H9 (cell line): ENCODE results near the gene LSMEM2. TPM values are rescaled to one million over a fixed set of nuclear protein-coding genes. Genes with fewer than 3 reads are reported as not detected.
A peak's percentile ranks its signal among the peaks of the same experiment; 100 is the strongest.

Experiments used
- DNase-seq: peaks from one replicate; pipeline ENCODE4 v3.0.0-alpha.2; 2017
- H2AFZ ChIP-seq: one replicate; pipeline ENCODE4 v1.6.1; 2013; ENCODE audit warnings: mild to moderate bottlenecking, low read length, control low read depth, moderate library complexity
- H2AK5ac ChIP-seq: 2 replicates; pipeline ENCODE4 v1.6.1; 2013; ENCODE audit warnings: low read length, control low read depth, mixed read lengths; ENCODE audit not compliant: insufficient read length
- H2BK120ac ChIP-seq: one replicate; pipeline ENCODE4 v1.6.1; 2013; ENCODE audit warnings: low read depth, mild to moderate bottlenecking, low read length, control low read depth, inconsistent platforms; ENCODE audit not compliant: poor library complexity, severe bottlenecking
- H2BK12ac ChIP-seq: 2 replicates; pipeline ENCODE4 v1.6.1; 2013; ENCODE audit warnings: low read length, control low read depth, mixed read lengths, low read depth; ENCODE audit not compliant: insufficient read length
- H2BK15ac ChIP-seq: 2 replicates; pipeline ENCODE4 v1.6.1; 2013; ENCODE audit warnings: low read depth, low read length, control low read depth
- H2BK20ac ChIP-seq: one replicate; pipeline ENCODE4 v1.6.1; 2013; ENCODE audit warnings: low read depth, mild to moderate bottlenecking, low read length, control low read depth, inconsistent platforms; ENCODE audit not compliant: poor library complexity, severe bottlenecking
- H2BK5ac ChIP-seq: 2 replicates; pipeline ENCODE4 v1.6.1; 2013; ENCODE audit warnings: low read length, control low read depth, mixed read lengths; ENCODE audit not compliant: insufficient read length
- H3K14ac ChIP-seq: 2 replicates; pipeline ENCODE4 v1.6.1; 2013; ENCODE audit warnings: low read length, control low read depth; ENCODE audit not compliant: insufficient read depth
- H3K18ac ChIP-seq: 2 replicates; pipeline ENCODE4 v1.6.1; 2013; ENCODE audit warnings: low read depth, mild to moderate bottlenecking, mixed read lengths, low read length, control low read depth; ENCODE audit not compliant: insufficient read length
- H3K23ac ChIP-seq: 2 replicates; pipeline ENCODE4 v1.6.1; 2013; ENCODE audit warnings: low read length, control low read depth, mixed read lengths, low read depth; ENCODE audit not compliant: insufficient read length
- H3K23me2 ChIP-seq: 2 replicates; pipeline ENCODE4 v1.6.1; 2013; ENCODE audit warnings: low read depth, mild to moderate bottlenecking, mixed read lengths, low read length, control low read depth; ENCODE audit not compliant: insufficient read length, poor library complexity, severe bottlenecking
- H3K27ac ChIP-seq: 2 replicates; pipeline ENCODE4 v1.5.1; 2013; ENCODE audit warnings: low read length, control low read depth, mixed read lengths, low read depth; ENCODE audit not compliant: insufficient read length
- H3K27me3 ChIP-seq: 2 replicates; pipeline ENCODE4 v1.6.1; 2013; ENCODE audit warnings: low read length, control low read depth, inconsistent platforms; ENCODE audit not compliant: insufficient read depth
- H3K4ac ChIP-seq: 2 replicates; pipeline ENCODE4 v1.6.1; 2013; ENCODE audit warnings: low read depth, mild to moderate bottlenecking, control low read depth, inconsistent platforms, low read length, moderate library complexity
- H3K4me1 ChIP-seq: 2 replicates; pipeline ENCODE4 v1.6.1; 2013; ENCODE audit warnings: low read length, control low read depth, inconsistent platforms; ENCODE audit not compliant: insufficient read depth
- H3K4me2 ChIP-seq: 2 replicates; pipeline ENCODE4 v1.6.1; 2013; ENCODE audit warnings: low read length, control low read depth, mixed read lengths; ENCODE audit not compliant: insufficient read length, insufficient read depth
- H3K56ac ChIP-seq: 2 replicates; pipeline ENCODE4 v1.6.1; 2013; ENCODE audit warnings: low read depth, mild to moderate bottlenecking, mixed read lengths, low read length, control low read depth; ENCODE audit not compliant: insufficient read length
- H3K79me1 ChIP-seq: 2 replicates; pipeline ENCODE4 v1.6.1; 2013; ENCODE audit warnings: low read depth, mild to moderate bottlenecking, moderate library complexity, low read length, control low read depth, inconsistent platforms; ENCODE audit not compliant: insufficient read depth, poor library complexity, severe bottlenecking
- H3K79me2 ChIP-seq: 2 replicates; pipeline ENCODE4 v1.6.1; 2013; ENCODE audit warnings: low read length, control low read depth, inconsistent platforms; ENCODE audit not compliant: insufficient read depth
- H3K9ac ChIP-seq: 2 replicates; pipeline ENCODE4 v1.6.1; 2013; ENCODE audit warnings: low read length, control low read depth, mixed read lengths; ENCODE audit not compliant: insufficient read length; ENCODE audit errors: extremely low read depth
- H3K9me3 ChIP-seq: one replicate; pipeline ENCODE4 v1.6.1; 2013; ENCODE audit warnings: low read depth, low read length, inconsistent platforms; ENCODE audit not compliant: control insufficient read depth
- H3T11ph ChIP-seq: one replicate; pipeline ENCODE4 v1.6.1; 2013; ENCODE audit warnings: mild to moderate bottlenecking, low read length, control low read depth, inconsistent platforms
- H4K20me1 ChIP-seq: one replicate; pipeline ENCODE4 v1.6.1; 2013; ENCODE audit not compliant: control insufficient read depth, insufficient read length, insufficient read depth
- H4K5ac ChIP-seq: 2 replicates; pipeline ENCODE4 v1.6.1; 2013; ENCODE audit warnings: low read depth, mild to moderate bottlenecking, mixed read lengths, low read length, control low read depth; ENCODE audit not compliant: insufficient read length
- H4K8ac ChIP-seq: replicated peaks from 2 replicates; pipeline ENCODE4 v1.6.1; 2013; ENCODE audit warnings: low read length, control low read depth, mixed read lengths, low read depth; ENCODE audit not compliant: insufficient read length
- H4K91ac ChIP-seq: 2 replicates; pipeline ENCODE4 v1.6.1; 2013; ENCODE audit warnings: low read depth, mild to moderate bottlenecking, moderate library complexity, mixed read lengths, low read length, control low read depth; ENCODE audit not compliant: insufficient read length
- H3K27ac Mint-ChIP-seq, 3 experiments: 2 replicates in 2 of 3; 3 replicates in 1 of 3; pipeline ENCODE4 v1.8.0; 2020 to 2021; ENCODE audit warnings: mixed read lengths in 3 of 3, mild to moderate bottlenecking in 1 of 3, moderate library complexity in 1 of 3
- H3K27me3 Mint-ChIP-seq: 2 replicates; pipeline ENCODE4 v1.8.0; 2021; ENCODE audit warnings: low read depth, mild to moderate bottlenecking, moderate library complexity, mixed read lengths
- H3K36me3 Mint-ChIP-seq, 3 experiments: 2 replicates in 2 of 3; 3 replicates in 1 of 3; pipeline ENCODE4 v1.8.0; 2020 to 2021; ENCODE audit warnings: low read depth in 3 of 3, mixed read lengths in 3 of 3; ENCODE audit not compliant: insufficient read depth in 1 of 3
- H3K4me1 Mint-ChIP-seq, 2 experiments: 2 replicates each; pipeline ENCODE4 v1.8.0; 2020; ENCODE audit warnings: mixed read lengths in 2 of 2
- H3K4me3 Mint-ChIP-seq, 2 experiments: 2 replicates in 1 of 2; 3 replicates in 1 of 2; pipeline ENCODE4 v1.8.0; 2020 to 2021; ENCODE audit warnings: mild to moderate bottlenecking in 2 of 2, mixed read lengths in 2 of 2, moderate library complexity in 1 of 2
- H3K9me3 Mint-ChIP-seq, 2 experiments: 2 replicates in 1 of 2; 3 replicates in 1 of 2; pipeline ENCODE4 v1.8.0; 2020; ENCODE audit warnings: mild to moderate bottlenecking in 2 of 2, mixed read lengths in 2 of 2, moderate library complexity in 1 of 2
- CTCF ChIP-seq: fragments of 200-600 bp; sonication (generic); conservative IDR thresholded peaks from 3 replicates; pipeline ENCODE4 v1.8.0; 2021; ENCODE audit warnings: antibody characterized with exemption, mild to moderate bottlenecking
- WGBS: extraction: QIAGEN DNeasy Blood & Tissue Kit; methylation state at CpG from one replicate; pipeline ENCODE4 v1.1.7; 2013; ENCODE audit warnings: missing lambda C conversion rate, low lambda C conversion rate, mixed read lengths; ENCODE audit not compliant: insufficient read length; ENCODE audit errors: extremely low coverage; 5-methylcytosine and 5-hydroxymethylcytosine counted together
- total RNA-seq: library from RNA; stranded (reverse); gene quantifications from 2 replicates; pipeline ENCODE4 v1.2.1, GENCODE V29; 2021

Gene LSMEM2
- total RNA-seq, 1 experiment from 2014 or later, result 0.50 TPM

GRCh38 chr3:50237133-50237651 is 41.7 kb upstream of the LSMEM2 start:
- peaks cover 2 to 7% (median 4%) of the 10 kb centered on the region in 3 experiments; a peak in 2 of 7 replicates for H3K36me3 Mint-ChIP-seq
- H2BK15ac ChIP-seq, result no peak overlapping the region
- no peaks in the 10 kb centered on the region for H3K27me3 ChIP-seq
- no peak overlapping the region for H3K23ac ChIP-seq
- no peaks in the 10 kb centered on the region for H4K20me1 ChIP-seq
- H3K4ac ChIP-seq, result no peak overlapping the region
- H3T11ph ChIP-seq, result no peak overlapping the region
- no CpG with 5 or more reads among the region's 7 CpGs for WGBS
- no peak overlapping the region for H2BK20ac ChIP-seq
- H3K79me1 ChIP-seq, result peaks cover 6% of the 10 kb centered on the region
- H3K14ac ChIP-seq, result peak overlapping the region; percentile 18; the same call in 1 of the 2 replicates
- no peak overlapping the region for H2BK120ac ChIP-seq
- H3K56ac ChIP-seq, result no peak overlapping the region
- H3K9ac ChIP-seq, result peak overlapping the region; percentile 33
- no peak for TF ChIP-seq CTCF
- H2BK12ac ChIP-seq, result no peak overlapping the region
- no peak overlapping the region for H2BK5ac ChIP-seq
- H3K9me3 ChIP-seq, result no peaks in the 10 kb centered on the region
- H3K23me2 ChIP-seq, result peaks cover 17% of the 10 kb centered on the region
- no peak overlapping the region for H2AFZ ChIP-seq
- no peak overlapping the region for H4K8ac ChIP-seq
- no peaks in the 10 kb centered on the region for H3K9me3 Mint-ChIP-seq
- H3K27ac Mint-ChIP-seq, result peak overlapping the region; percentile 81 to 99 (median 91)
- no peak overlapping the region for H4K91ac ChIP-seq
- peaks cover 25% of the 10 kb centered on the region; the same call in 1 of the 2 replicates for H3K79me2 ChIP-seq
- peaks cover 5% of the 10 kb centered on the region for H3K27me3 Mint-ChIP-seq
- H3K4me1 Mint-ChIP-seq, result peaks cover 59 to 67% of the 10 kb centered on the region in 2 experiments
- peaks cover 12% of the 10 kb centered on the region; the same call in 1 of the 2 replicates for H3K4me1 ChIP-seq
- no peak overlapping the region for H4K5ac ChIP-seq
- H3K4me3 Mint-ChIP-seq, result peak overlapping the region; percentile 96 to 99
- no peak overlapping the region for H3K18ac ChIP-seq
- H3K27ac ChIP-seq, result no peak overlapping the region
- no peak overlapping the region for H2AK5ac ChIP-seq
- peak overlapping the region; percentile 91 for H3K4me2 ChIP-seq
- DNase-seq, result no peak
